Progenitor cell of endocrine pancreas (in vitro differentiated cells): ENCODE results near the gene PRKN. TPM values are rescaled to one million over a fixed set of nuclear protein-coding genes. Genes with fewer than 3 reads are reported as not detected.

ENCODE experiments used
- DNase-seq: peaks from one replicate; pipeline ENCODE4 v3.0.0; 2021; ENCODE audit warnings: low spot score; ENCODE audit not compliant: unreplicated experiment
- H3K27ac Mint-ChIP-seq: 2 replicates; pipeline ENCODE4 v1.8.0; 2021; ENCODE audit warnings: mild to moderate bottlenecking, moderate library complexity, mixed read lengths
- H3K27me3 Mint-ChIP-seq: 2 replicates; pipeline ENCODE4 v1.8.0; 2021; ENCODE audit warnings: mixed read lengths
- H3K36me3 Mint-ChIP-seq: 2 replicates; pipeline ENCODE4 v1.8.0; 2022; ENCODE audit warnings: mixed read lengths; ENCODE audit not compliant: insufficient read depth
- H3K4me1 Mint-ChIP-seq: 2 replicates; pipeline ENCODE4 v1.8.0; 2021; ENCODE audit warnings: low read depth, mixed read lengths
- H3K4me3 Mint-ChIP-seq: 2 replicates; pipeline ENCODE4 v1.8.0; 2021; ENCODE audit warnings: low read depth, mild to moderate bottlenecking, moderate library complexity, mixed read lengths
- H3K9me3 Mint-ChIP-seq: 2 replicates; pipeline ENCODE4 v1.8.0; 2021; ENCODE audit warnings: low read depth, mixed read lengths
- total RNA-seq: library from RNA; stranded (reverse); gene quantifications from 2 replicates; pipeline ENCODE4 v1.2.1, GENCODE V29; 2021
- TF ChIP-seq, protein P1 (sequence below): fragments of 200-600 bp; sonication (generic); IDR thresholded peaks from one replicate; pipeline ENCODE4 v1.5.0; 2021; ENCODE audit warnings: antibody characterized with exemption, mild to moderate bottlenecking; ENCODE audit not compliant: unreplicated experiment

The PRKN gene
- total RNA-seq, 1 donor from 2014 or later, result 4.6 TPM

DNA sequence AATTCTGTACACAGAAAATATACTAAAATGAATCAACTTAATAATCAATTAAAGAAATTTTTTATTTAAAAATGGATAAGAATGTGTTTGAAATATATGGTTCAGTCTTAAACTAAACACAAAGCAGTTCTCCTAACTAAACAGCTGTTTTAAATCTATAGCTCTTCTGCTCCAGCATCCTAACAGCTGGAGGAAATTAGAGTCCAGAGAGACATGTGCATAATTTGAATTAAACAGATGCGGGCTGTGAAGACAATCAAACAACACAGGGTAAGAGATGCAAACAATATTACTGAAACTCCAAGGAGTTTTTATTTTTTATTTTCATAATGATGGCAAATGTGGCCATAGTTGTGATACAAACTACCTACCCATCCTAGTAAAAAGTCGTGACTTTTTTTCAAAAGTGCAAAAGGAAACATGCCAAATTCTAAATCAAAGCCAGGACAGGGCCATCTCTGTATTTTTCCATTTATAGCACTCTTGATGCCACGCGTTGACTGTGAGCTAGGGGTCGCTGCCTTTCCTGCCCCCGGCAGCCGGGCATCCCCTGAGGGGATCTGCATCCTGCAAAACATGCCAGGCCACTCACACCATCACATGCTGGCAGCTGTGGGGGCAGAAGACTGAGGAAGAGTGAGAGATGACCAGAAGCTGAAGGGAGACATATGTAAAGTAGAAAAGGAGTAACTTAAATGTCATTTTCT lies 310.6 kb downstream of the PRKN start:
- Mint-ChIP-seq H3K4me3 (no peak overlapping the region), H3K4me1 (peaks cover 4% of the 10 kb centered on the region), H3K36me3 (no peaks in the 10 kb centered on the region), H3K27me3 (no peaks in the 10 kb centered on the region), H3K27ac (no peak overlapping the region), H3K9me3 (peaks cover 4% of the 10 kb centered on the region)
- no peak for DNase-seq
- TF ChIP-seq, protein P1, sequence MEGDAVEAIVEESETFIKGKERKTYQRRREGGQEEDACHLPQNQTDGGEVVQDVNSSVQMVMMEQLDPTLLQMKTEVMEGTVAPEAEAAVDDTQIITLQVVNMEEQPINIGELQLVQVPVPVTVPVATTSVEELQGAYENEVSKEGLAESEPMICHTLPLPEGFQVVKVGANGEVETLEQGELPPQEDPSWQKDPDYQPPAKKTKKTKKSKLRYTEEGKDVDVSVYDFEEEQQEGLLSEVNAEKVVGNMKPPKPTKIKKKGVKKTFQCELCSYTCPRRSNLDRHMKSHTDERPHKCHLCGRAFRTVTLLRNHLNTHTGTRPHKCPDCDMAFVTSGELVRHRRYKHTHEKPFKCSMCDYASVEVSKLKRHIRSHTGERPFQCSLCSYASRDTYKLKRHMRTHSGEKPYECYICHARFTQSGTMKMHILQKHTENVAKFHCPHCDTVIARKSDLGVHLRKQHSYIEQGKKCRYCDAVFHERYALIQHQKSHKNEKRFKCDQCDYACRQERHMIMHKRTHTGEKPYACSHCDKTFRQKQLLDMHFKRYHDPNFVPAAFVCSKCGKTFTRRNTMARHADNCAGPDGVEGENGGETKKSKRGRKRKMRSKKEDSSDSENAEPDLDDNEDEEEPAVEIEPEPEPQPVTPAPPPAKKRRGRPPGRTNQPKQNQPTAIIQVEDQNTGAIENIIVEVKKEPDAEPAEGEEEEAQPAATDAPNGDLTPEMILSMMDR, result no peak

DNA sequence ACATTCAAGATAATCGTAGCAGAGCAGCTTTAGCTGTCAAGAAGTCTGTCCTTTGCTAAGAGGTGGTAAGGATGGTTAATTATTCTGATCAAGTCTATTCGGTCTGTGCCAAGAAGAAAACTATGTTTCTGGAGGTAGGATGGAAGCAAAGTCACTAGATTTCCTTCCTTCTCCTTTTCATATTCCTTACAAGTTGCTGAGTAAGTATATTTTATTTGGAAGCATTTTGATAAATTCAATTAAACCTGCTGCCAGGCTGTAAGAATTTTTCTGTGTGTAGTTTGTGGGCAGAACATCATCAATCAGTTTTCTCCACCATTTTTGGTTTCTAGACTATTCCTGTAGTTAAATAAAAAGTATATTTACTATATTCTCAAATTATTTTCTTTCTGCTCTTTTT lies 311.3 kb downstream of the PRKN start:
- Mint-ChIP-seq H3K4me3 (no peak overlapping the region), H3K36me3 (no peaks in the 10 kb centered on the region), H3K27me3 (no peaks in the 10 kb centered on the region), H3K4me1 (peaks cover 2% of the 10 kb centered on the region), H3K9me3 (peaks cover 4% of the 10 kb centered on the region), H3K27ac (no peak overlapping the region)
- TF ChIP-seq, protein P1, result no peak
- no peak for DNase-seq

DNA sequence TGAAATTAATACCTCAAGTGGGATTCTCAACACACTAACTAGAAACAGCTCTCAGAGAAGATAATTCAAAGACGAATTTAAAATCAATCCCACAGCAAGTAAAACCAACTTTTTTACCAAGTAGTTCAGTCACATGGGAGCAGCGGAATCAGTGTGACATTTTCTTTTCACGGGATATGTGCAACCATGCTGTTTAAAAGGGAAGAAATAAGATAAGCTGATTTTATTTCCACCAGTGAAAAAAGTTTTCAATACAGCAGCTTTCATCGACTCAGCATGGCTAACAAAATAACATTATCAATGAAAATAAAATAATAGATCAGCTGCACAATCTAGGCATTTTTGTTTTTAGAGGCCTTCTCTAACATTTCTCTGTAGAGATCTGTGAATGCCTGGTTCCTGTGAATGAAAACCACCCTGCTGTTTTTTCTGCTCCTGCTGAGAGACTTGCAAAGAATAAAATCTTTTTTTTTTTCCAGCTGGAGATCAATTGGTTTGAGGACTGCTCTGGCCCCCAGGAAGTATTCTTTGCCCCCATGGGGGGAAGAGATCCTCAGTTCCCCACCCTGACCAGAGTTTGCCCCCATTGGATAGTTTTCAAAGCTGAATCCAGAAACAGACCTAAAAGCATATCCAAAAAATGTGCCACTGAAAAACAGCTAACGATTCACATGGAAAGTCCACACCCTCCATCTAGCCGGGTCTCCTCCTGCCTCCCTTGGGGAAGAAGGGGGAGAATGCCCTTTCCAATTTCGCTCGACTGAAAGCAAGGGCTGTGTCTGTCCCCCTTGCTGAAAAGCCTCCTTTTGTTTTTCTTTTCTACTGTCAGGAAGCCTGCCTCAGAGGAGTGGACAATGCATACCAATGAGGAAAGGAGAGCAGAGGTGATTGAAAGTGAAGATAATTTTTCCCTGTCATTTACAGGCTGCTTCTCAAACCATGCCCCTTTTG lies 317.6 kb downstream of the PRKN start:
- Mint-ChIP-seq H3K4me1 (peaks cover 2% of the 10 kb centered on the region), H3K36me3 (no peaks in the 10 kb centered on the region), H3K27ac (no peak overlapping the region), H3K4me3 (no peak overlapping the region), H3K9me3 (peaks cover 6% of the 10 kb centered on the region), H3K27me3 (no peaks in the 10 kb centered on the region)
- TF ChIP-seq, protein P1, result no peak
- no peak for DNase-seq

DNA sequence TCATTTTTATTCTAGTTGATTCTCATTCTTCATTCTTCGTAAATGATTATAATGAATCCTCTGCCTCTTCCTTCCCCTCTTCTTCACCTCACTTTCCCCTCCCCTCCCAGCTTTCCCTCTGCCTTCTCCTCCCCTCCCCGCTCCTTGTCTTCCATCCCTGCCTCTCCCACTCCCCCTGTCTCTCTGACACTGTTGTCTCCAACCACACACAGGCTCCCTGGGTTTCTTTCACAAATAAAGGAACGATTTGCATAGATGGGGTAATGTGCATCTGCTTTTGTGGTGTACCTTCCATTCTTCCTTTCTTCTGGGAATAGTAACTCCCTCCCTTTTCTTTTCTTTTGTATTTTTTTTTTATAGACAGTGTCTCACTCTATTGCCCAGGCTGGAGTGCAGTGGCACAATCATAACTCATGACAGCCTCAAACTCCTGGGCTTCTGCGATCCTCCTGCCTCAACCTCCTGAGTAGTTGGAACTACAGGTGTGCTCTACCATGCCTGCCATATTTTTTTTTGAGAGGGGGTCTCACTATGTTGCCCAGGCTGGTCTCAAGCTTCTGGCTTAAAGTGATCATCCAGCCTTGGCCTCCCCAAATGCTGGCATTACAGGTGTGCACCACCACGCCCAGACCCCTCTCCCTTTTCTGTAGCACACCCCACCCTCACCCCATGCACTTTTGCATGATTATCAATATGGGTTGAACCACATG lies 318.6 kb downstream of the PRKN start:
- Mint-ChIP-seq H3K27me3 (no peaks in the 10 kb centered on the region), H3K4me1 (peaks cover 2% of the 10 kb centered on the region), H3K36me3 (no peaks in the 10 kb centered on the region), H3K9me3 (peaks cover 6% of the 10 kb centered on the region), H3K4me3 (no peak overlapping the region), H3K27ac (peak overlapping the region; percentile 54)
- TF ChIP-seq, protein P1, result no peak
- no peak for DNase-seq

DNA sequence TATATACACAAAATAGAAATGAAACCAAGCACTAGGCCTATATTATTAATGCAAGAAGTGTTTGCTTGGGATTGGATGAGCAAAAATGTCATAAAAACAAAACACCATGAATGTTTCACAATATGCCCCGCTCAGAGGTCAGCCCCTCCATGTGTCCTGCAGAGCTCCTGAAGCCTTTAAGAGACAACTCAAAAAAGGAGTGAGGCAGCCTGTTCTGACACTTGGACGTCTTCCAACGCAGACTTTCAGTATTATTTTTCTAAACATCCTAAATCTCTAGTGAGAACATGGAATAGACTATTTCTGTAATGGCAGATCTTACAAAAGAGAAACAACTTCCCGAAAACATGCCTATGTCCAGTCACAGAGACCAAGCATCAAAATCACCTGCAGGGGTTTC lies 322.6 kb downstream of the PRKN start:
- H3K4me3 Mint-ChIP-seq, result no peak overlapping the region
- no peaks in the 10 kb centered on the region for H3K36me3 Mint-ChIP-seq
- peaks cover 13% of the 10 kb centered on the region for H3K9me3 Mint-ChIP-seq
- H3K4me1 Mint-ChIP-seq, result no peaks in the 10 kb centered on the region
- no peak overlapping the region for H3K27ac Mint-ChIP-seq
- no peaks in the 10 kb centered on the region for H3K27me3 Mint-ChIP-seq
- DNase-seq, result no peak
- TF ChIP-seq, protein P1, result no peak
